GM20000 (cell line): ENCODE measurements around the gene P2RX7.

ENCODE experiments used
- DNase-seq: peaks from one replicate; pipeline ENCODE4 v3.0.0; 2012; ENCODE audit warnings: low spot score
- TF ChIP-seq, protein P1 (sequence below): IDR thresholded peaks from 2 replicates; pipeline ENCODE4 v1.5.1; 2012; ENCODE audit warnings: mild to moderate bottlenecking, control low read depth; ENCODE audit errors: extremely low read depth, missing control alignments

P2RX7 gene

DNA sequence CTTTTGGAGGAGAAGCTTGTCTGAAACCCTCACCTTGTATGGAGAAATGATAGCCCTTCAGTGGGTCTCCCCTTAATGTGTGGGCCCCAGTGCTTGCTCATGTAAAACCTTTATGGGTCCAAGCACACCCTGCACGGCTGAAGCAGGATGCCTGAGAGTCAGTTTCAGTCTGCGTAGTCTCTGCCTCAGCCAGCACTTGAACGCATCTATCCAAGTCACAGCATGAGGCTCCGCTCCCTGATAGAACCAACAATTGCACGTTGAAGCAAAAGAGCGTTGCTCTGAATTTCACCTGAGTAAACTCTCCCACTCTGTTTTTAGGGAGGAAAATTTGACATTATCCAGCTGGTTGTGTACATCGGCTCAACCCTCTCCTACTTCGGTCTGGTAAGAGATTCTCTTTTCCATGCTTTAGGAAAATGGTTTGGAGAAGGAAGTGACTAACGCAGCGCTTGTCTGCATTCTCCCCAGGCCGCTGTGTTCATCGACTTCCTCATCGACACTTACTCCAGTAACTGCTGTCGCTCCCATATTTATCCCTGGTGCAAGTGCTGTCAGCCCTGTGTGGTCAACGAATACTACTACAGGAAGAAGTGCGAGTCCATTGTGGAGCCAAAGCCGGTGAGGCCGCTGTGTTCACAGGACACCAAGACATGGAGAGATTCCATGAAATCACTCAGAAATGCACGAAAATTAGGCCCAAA lies 44.3 kb downstream of the P2RX7 start:
- TF ChIP-seq, protein P1, sequence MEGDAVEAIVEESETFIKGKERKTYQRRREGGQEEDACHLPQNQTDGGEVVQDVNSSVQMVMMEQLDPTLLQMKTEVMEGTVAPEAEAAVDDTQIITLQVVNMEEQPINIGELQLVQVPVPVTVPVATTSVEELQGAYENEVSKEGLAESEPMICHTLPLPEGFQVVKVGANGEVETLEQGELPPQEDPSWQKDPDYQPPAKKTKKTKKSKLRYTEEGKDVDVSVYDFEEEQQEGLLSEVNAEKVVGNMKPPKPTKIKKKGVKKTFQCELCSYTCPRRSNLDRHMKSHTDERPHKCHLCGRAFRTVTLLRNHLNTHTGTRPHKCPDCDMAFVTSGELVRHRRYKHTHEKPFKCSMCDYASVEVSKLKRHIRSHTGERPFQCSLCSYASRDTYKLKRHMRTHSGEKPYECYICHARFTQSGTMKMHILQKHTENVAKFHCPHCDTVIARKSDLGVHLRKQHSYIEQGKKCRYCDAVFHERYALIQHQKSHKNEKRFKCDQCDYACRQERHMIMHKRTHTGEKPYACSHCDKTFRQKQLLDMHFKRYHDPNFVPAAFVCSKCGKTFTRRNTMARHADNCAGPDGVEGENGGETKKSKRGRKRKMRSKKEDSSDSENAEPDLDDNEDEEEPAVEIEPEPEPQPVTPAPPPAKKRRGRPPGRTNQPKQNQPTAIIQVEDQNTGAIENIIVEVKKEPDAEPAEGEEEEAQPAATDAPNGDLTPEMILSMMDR, result no peak
- DNase-seq, result no peak

DNA sequence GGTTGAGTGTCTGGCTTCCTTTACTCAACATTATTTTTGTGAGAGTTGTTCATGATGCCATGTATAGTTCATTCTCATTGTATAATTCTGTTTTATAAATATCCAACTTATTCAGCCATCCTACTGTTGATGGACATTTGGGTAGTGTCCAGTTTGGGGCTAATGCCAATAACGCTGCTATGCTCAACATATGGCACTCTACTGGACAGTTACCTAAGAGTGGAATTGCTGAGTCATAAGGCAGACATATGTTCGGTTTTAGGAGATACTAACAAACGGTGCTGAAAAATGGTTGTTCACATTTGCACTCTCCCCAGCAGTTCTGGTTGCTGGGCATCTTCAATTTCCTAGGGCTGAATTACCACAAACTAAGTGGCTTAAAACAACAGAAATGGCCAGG lies 48.5 kb downstream of the P2RX7 start:
- no peak for DNase-seq
- TF ChIP-seq, protein P1, result no peak

DNA sequence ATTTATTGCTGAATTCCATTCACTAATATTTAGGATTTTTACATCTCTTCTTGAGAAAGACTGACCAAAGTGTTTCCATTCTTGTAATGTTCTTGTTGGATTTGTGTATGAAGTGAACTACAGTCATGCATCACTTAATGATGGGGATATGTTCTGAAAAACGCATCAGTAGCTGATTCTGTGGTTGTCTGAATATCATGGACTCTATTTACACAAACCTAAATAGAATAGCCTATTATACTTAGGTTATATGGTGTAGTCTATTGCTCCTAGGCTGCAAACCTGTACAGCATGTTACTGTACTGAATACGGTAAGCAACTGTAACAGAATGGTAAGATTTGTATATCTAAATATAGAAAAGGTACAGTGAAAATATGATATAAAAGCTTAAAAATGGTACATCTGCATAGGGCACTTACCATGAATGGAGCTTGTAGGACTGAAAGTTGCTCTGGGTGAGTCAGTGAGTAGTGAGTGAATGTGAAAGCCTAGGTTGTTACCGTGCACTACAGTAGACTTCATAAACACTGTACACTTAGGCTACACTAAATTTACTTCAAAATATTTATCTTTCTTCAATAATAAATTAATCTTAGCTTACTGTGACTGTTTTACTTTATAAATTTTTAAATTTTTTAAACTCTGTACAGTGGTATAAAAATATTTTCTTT lies 49.7 kb downstream of the P2RX7 start:
- TF ChIP-seq, protein P1, result no peak
- no peak for DNase-seq

DNA sequence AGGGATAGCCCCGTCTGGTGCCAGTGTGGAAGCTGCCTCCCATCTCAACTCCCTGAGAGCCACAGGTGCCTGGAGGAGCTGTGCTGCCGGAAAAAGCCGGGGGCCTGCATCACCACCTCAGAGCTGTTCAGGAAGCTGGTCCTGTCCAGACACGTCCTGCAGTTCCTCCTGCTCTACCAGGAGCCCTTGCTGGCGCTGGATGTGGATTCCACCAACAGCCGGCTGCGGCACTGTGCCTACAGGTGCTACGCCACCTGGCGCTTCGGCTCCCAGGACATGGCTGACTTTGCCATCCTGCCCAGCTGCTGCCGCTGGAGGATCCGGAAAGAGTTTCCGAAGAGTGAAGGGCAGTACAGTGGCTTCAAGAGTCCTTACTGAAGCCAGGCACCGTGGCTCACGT lies 51.7 kb downstream of the P2RX7 start:
- no peak for DNase-seq
- TF ChIP-seq, protein P1, result no peak

DNA sequence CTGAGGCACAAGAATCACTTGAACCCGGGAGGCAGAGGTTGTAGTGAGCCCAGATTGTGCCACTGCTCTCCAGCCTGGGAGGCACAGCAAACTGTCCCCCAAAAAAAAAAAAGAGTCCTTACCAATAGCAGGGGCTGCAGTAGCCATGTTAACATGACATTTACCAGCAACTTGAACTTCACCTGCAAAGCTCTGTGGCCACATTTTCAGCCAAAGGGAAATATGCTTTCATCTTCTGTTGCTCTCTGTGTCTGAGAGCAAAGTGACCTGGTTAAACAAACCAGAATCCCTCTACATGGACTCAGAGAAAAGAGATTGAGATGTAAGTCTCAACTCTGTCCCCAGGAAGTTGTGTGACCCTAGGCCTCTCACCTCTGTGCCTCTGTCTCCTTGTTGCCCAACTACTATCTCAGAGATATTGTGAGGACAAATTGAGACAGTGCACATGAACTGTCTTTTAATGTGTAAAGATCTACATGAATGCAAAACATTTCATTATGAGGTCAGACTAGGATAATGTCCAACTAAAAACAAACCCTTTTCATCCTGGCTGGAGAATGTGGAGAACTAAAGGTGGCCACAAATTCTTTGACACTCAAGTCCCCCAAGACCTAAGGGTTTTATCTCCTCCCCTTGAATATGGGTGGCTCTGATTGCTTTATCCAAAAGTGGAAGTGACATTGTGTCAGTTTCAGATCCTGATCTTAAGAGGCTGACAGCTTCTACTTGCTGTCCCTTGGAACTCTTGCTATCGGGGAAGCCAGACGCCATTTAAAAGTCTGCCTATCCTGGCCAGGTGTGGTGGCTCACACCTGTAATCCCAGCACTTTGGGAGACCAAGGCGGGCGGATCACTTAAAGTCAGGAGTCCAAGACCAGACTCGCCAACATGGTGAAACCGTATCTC lies 52.6 kb downstream of the P2RX7 start:
- DNase-seq, result no peak
- TF ChIP-seq, protein P1, result no peak

DNA sequence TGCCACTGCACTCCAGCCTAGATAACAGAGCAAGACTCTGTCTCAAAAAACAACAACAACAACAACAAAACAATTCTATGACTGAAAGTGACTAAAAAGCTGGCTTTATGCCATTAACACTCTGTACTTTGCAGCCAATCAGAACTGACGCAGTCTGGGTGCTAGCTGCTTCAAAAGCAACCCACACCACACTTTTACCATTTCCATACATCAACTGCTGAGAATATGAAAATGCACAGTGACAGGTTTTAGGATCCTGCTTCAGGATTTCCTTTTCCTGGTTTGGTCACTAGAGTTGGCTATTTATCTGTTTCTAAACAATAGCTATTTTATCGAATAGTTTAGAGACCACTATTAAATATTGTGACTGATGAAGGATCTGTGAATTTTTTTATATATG lies 54.1 kb downstream of the P2RX7 start:
- TF ChIP-seq, protein P1, result no peak
- DNase-seq, result no peak

DNA sequence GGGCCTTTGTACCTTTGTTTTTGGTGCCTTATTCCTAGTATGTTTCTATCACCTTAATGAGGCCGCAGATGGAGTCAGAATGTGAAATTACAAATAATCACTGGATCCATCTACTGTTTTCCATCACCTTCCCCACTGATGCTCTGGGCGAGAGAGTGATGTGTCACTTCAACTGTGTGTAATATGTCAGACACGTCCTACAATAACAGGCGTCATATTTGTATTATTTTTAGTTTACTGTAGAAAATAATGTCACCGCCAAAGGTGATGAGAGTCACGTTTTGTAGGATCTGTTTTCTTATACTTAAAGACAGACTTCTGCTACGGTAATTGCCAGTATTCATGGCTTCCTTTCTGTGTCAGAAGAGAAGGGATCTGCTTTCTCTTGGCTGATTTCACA lies 54.8 kb downstream of the P2RX7 start:
- no peak for DNase-seq
- TF ChIP-seq, protein P1, result no peak
